AG04450 (cell line): ENCODE data around the gene CLEC10A. TPM values are rescaled to one million over a fixed set of nuclear protein-coding genes. Genes with fewer than 3 reads are reported as not detected.

Experiments
- CTCF ChIA-PET: fragments of 300-600, 350-600 bp; formaldehyde crosslinking; extraction: SDS; loops from one replicate; lab custom pipeline; 2022; ENCODE audit warnings: antibody characterized with exemption, inconsistent platforms; lab: Charles Lee
- POLR2A ChIA-PET: fragments of 350-600 bp; formaldehyde crosslinking; extraction: SDS; loops from one replicate; lab custom pipeline; 2021; ENCODE audit warnings: antibody characterized with exemption, inconsistent platforms; lab: Yijun Ruan, JAX
- DNase-seq: peaks from one replicate; pipeline ENCODE4 v3.0.0-alpha.2; 2011; ENCODE audit warnings: low read depth, low spot score
- H3K27ac ChIP-seq: one replicate; pipeline ENCODE4 v1.5.1; 2012; ENCODE audit warnings: low read depth, low read length, control low read depth
- H3K27me3 ChIP-seq: one replicate; pipeline ENCODE4 v1.6.0; 2012; ENCODE audit warnings: low read length; ENCODE audit not compliant: control insufficient read depth, insufficient read depth
- H3K4me3 ChIP-seq: 2 replicates; pipeline ENCODE4 v1.5.1; 2011; ENCODE audit warnings: mild to moderate bottlenecking, low read depth, low read length, control low read depth
- H3K9me3 ChIP-seq: 2 replicates; pipeline ENCODE4 v1.5.1; 2012; ENCODE audit warnings: low read length; ENCODE audit not compliant: control insufficient read depth, insufficient read depth
- polyA plus RNA-seq: library from polyadenylated mRNA; depleted of rRNA; stranded (reverse); fragments of >200 nt; gene quantifications from 2 replicates; pipeline ENCODE4 v1.2.3, GENCODE V29; 2011
- TF ChIP-seq, protein P1 (sequence below): IDR thresholded peaks from 2 replicates; pipeline ENCODE4 v1.5.1; 2011; ENCODE audit warnings: low read depth, low read length, control low read depth, inconsistent platforms

The CLEC10A gene
- polyA plus RNA-seq, 1 experiment, result not detected

DNA sequence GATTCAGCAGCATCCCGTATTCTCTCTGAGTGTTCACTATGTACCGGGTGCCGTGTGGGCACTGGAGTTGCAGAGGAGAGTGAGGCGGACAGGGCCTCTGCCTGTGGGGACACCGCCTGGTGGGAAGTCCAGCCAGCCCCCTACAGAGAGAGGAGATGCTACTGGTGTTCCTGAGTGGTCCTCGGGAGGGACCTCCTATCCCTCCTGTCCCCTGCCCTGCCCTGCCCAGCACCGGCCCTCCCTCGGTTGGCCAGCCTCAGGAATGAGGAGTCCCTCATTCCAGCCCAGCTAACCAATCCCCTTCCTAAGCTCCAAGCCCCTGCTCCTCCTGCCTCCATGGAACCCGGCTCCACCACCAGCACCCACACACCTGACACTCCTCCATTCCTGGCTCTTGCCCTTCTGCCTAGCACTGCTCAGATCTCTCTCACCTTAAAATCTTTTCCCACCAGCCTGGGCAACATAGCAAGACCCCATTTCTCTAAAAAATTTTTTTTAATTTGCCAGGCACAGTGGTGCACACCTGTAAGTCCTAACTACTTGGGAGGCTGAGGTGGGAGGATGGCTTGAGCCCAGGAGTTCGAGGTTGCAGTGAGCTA is 32.6 kb upstream of the CLEC10A start:
- H3K27me3 ChIP-seq, result peaks cover 12% of the 10 kb centered on the region
- no peaks in the 10 kb centered on the region; the same call in 1 of the 2 replicates for H3K9me3 ChIP-seq
- H3K27ac ChIP-seq, result no peak overlapping the region
- H3K4me3 ChIP-seq, result no peak overlapping the region
- CTCF ChIA-PET, result interaction anchor here (0.7 to 1.4 kb wide), 2 partner anchors 67 to 91 kb away, joined by 4 read pairs; no protein-coding TSS in a partner anchor
- no peak for DNase-seq
- TF ChIP-seq, protein P1, sequence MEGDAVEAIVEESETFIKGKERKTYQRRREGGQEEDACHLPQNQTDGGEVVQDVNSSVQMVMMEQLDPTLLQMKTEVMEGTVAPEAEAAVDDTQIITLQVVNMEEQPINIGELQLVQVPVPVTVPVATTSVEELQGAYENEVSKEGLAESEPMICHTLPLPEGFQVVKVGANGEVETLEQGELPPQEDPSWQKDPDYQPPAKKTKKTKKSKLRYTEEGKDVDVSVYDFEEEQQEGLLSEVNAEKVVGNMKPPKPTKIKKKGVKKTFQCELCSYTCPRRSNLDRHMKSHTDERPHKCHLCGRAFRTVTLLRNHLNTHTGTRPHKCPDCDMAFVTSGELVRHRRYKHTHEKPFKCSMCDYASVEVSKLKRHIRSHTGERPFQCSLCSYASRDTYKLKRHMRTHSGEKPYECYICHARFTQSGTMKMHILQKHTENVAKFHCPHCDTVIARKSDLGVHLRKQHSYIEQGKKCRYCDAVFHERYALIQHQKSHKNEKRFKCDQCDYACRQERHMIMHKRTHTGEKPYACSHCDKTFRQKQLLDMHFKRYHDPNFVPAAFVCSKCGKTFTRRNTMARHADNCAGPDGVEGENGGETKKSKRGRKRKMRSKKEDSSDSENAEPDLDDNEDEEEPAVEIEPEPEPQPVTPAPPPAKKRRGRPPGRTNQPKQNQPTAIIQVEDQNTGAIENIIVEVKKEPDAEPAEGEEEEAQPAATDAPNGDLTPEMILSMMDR, result no peak
- POLR2A ChIA-PET, result no interaction called here

DNA sequence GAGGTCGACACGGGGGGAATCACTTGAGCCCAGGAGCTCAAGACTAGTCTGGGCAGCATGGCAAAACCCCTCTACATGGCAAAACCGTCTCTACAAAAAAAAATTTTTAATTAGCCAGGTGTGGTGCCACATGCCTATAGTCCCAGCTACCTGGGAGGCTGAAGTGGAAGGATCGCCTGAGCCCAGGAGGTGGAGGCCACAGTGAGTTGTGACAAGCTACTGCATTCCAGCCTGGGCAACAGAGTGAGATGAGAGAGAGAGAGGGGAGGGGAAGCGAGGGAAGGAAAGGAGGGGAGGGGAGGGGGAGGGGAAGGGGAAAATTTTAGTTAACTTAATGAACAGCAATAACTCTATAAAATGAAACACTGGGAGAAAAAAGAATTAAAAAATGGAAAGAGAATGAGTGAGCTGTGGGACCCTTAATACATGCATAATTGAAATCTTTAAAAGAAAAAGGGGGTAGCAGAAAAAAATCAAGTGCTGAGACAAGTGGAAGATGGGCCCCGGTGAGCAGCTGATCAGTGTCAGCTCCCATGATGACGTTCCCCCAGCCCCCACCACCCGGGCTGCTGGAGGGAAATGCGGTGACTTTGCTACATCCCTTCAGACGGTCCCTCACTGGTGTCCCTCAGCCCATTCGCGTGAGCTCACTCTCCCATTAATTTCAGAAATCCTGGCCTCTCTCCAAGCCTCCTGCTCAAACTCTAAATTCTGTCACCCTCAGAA is 31.9 kb upstream of the CLEC10A start:
- H3K27ac ChIP-seq, result no peak overlapping the region
- H3K27me3 ChIP-seq, result peaks cover 6% of the 10 kb centered on the region
- no peak for DNase-seq
- TF ChIP-seq, protein P1, result no peak
- CTCF ChIA-PET, result interaction anchor here (0.5 to 1.4 kb wide), 3 partner anchors 59 to 91 kb away, joined by 4 to 8 read pairs (median 4); no protein-coding TSS in a partner anchor
- no peak overlapping the region for H3K4me3 ChIP-seq
- POLR2A ChIA-PET, result no interaction called here
- no peaks in the 10 kb centered on the region; the same call in 1 of the 2 replicates for H3K9me3 ChIP-seq

DNA sequence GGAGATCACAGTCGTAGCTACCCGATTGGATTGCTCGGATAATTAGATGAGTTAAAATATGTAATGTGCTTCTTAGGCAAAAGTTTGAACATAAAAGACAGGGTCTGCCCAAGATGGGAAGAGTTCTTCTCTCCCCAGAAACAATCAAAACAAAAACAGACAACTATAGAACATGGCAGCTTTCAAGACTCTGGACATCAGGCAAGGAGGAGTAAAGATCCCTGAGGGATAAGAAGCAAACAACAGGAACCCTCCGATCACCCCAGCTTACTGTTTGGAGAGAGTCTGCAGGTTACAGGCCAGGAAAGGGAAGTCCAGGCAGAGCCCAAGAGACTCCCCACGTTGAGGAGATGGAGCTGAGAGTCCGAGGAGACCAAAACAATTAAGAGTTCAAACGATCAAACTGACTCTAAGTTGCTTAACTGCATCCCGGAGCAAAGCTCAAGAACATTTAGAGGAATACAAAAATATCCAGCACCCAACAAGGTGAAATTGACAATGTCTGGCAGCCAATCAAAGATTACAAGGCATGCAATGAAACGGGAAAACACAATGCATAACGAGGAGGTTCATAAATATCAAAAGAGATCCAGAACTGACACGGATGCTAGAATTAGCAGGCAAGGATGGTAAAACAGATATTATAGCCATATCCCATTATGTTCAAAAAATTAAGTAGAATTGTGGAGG is 30.7 kb upstream of the CLEC10A start:
- Histone ChIP-seq H3K9me3 (no peaks in the 10 kb centered on the region; the same call in 1 of the 2 replicates), H3K4me3 (no peak overlapping the region), H3K27ac (no peak overlapping the region), H3K27me3 (peaks cover 5% of the 10 kb centered on the region)
- POLR2A ChIA-PET, result no interaction called here
- TF ChIP-seq, protein P1, result no peak
- CTCF ChIA-PET, result no interaction called here
- no peak for DNase-seq

DNA sequence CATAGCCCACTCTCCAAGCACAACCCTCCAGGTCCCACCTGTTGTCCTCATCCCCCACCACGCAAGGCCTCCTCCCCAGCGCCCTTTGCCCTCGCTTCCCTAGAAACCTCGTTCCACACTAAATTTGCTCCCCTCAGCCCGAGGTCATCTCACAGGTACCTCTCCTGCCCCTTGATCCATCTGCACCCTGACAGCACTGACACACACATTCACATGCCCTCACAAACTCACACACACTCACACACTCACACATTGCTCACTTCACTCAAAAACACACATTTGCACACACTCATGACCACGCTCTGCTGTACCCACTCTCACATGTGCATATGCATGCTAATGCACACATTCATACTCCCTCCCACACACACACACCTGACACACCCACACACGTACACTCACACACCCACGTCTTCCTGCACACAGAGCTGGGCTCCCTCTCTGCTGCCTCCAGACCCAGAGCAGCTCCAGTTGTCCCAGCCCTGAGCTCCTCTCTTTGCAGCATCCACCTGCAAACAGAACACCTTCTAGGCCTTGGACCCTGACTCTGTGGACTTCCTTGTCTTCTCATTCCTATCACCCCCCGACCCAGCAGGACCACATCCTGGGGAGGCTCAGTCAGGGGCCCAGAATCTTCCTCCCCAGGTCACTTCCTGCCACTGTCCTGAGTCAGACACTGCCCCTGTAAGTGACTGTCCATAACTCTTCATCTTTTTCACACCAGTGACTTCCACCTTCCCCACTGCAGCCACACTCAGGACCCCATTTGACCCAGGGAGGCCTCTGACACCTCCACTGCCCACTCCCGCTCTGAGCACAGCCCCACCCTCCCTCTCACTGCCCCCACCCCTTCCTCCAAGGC is 29.6 kb upstream of the CLEC10A start:
- H3K4me3 ChIP-seq, result no peak overlapping the region
- POLR2A ChIA-PET, result no interaction called here
- no peak overlapping the region for H3K27ac ChIP-seq
- peaks cover 6% of the 10 kb centered on the region for H3K27me3 ChIP-seq
- CTCF ChIA-PET, result no interaction called here
- TF ChIP-seq, protein P1, result no peak
- no peak for DNase-seq
- H3K9me3 ChIP-seq, result no peaks in the 10 kb centered on the region; the same call in 1 of the 2 replicates
